BE2C (cell line): Measurements from ENCODE around the gene RPS27.

Source experiments
- DNase-seq: peaks from one replicate; pipeline ENCODE4 v3.0.0-alpha.2; 2020
- H3K27me3 ChIP-seq: fragments of 250-450 bp; sonication (Bioruptor Pico); 2 replicates; pipeline ENCODE4 v1.5.1; 2020; ENCODE audit warnings: mild to moderate bottlenecking
- H3K36me3 ChIP-seq: fragments of 250-450 bp; sonication (Bioruptor Pico); 2 replicates; pipeline ENCODE4 v1.5.1; 2020; ENCODE audit warnings: mild to moderate bottlenecking
- H3K4me1 ChIP-seq: fragments of 250-450 bp; sonication (Bioruptor Pico); 2 replicates; pipeline ENCODE4 v1.5.1; 2020
- H3K4me3 ChIP-seq: 2 replicates; pipeline ENCODE4 v1.5.1; 2011; ENCODE audit warnings: low read depth, low read length
- H3K9me3 ChIP-seq: fragments of 250-450 bp; sonication (Bioruptor Pico); 2 replicates; pipeline ENCODE4 v1.5.1; 2020
- CTCF ChIP-seq: IDR thresholded peaks from 2 replicates; pipeline ENCODE4 v1.5.1; 2012; ENCODE audit warnings: mild to moderate bottlenecking, low read depth, low read length

Gene RPS27

DNA sequence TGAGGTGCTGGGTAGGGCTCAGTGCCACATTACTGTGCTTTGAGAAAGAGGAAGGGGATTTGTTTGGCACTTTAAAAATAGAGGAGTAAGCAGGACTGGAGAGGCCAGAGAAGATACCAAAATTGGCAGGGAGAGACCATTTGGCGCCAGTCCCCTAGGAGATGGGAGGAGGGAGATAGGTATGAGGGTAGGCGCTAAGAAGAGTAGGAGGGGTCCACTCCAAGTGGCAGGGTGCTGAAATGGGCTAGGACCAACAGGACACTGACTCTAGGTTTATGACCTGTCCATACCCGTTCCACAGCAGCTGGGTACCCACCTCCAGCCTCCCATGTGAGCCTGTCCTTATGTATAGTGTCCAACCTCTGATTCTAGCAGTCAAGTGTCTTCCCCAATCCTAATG is 31.1 kb upstream of the RPS27 start:
- no peaks in the 10 kb centered on the region for H3K27me3 ChIP-seq
- TF ChIP-seq CTCF, result no peak
- no peak overlapping the region for H3K4me3 ChIP-seq
- H3K9me3 ChIP-seq, result no peaks in the 10 kb centered on the region
- DNase-seq, result no peak
- peaks cover 8% of the 10 kb centered on the region for H3K4me1 ChIP-seq
- H3K36me3 ChIP-seq, result peaks cover 3% of the 10 kb centered on the region

DNA sequence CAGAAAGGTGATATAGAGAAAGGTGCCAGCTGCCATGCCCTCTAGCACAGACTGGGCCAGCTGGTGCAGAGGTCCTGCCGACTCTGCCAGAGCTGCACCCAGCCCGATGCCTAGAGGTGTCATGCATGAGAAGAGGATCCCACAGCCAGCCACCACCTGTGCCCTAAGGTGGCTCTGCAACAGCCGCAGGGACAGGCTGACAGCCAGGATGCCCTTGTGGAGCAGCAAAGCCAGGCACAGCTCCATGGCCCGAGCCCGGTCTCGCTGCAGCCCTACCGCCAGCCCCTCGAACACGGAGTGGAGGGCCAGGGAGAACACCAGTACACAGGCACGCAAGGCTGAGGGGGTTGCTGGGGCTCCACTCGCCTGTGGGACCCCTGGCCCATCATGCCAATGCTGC is 30.4 kb upstream of the RPS27 start:
- H3K9me3 ChIP-seq, result no peaks in the 10 kb centered on the region
- H3K4me3 ChIP-seq, result no peak overlapping the region
- no peak for TF ChIP-seq CTCF
- DNase-seq, result no peak
- H3K4me1 ChIP-seq, result peaks cover 8% of the 10 kb centered on the region
- peaks cover 3% of the 10 kb centered on the region for H3K36me3 ChIP-seq
- no peaks in the 10 kb centered on the region for H3K27me3 ChIP-seq

DNA sequence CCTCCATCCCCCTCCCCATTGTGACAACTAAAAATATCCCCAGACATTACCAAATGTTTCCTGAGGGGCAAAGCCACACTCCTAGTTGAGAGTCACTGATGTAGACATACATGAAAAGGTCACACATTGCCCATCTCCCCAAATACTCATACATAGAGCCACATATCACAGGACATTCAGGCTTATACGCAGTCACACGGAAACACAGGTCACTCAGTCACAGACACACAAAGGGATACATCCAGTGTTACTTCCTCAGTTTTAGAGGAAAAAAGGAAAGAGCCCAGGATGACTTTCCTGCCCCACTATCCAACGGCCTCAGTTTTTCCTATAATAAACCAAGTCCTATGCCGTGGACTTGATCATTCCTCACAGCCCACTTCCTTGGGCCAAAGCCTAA is 29.1 kb upstream of the RPS27 start:
- no peak for DNase-seq
- H3K27me3 ChIP-seq, result no peaks in the 10 kb centered on the region
- peaks cover 3% of the 10 kb centered on the region for H3K36me3 ChIP-seq
- peaks cover 3% of the 10 kb centered on the region for H3K4me1 ChIP-seq
- no peaks in the 10 kb centered on the region for H3K9me3 ChIP-seq
- no peak for TF ChIP-seq CTCF
- peak overlapping the region; percentile 97 for H3K4me3 ChIP-seq

DNA sequence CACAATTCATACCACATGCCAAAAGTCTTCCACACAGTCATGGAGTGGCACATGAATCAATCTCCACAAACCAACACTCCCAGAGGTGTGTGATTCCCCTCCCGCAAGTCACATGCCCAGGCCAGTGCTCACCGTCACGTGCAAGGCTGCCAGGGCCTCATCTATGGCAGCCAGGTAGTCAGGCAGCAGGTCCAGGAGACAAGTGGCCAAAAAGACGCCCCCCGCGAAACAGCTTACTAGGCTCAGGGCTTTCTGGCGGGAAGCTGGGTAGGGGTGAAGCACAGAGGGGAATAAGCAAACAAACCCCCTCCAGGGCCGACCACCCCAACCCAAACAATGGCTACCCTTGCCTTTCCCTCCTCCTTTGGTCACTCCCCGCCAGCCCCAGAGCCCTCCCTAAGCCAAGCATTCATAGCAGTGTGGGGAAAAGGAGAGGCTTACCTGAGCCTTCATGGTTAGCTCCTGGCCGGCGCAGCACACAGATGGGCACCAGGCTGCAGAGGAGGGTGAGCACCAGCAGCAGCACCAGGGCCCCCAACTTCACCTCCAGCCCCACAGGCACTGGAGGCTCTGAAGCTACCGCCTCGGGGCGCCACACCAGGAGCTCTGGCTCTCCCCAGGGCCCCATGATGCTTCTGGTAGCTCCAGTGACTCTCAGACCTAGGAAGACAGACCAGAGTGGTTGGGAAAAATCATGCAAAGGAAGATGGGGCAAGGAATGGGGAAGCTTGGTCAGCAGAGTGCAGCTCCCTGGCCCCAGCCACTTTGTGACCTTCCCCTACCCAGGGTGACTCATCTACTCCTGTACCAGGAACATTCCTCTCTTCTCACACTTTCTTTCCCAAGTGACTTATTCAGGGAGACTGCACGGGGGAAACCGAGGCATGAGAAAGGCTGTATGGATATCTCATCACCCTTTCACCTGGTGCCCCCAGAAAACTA is 28.2 kb upstream of the RPS27 start:
- H3K36me3 ChIP-seq, result peaks cover 3% of the 10 kb centered on the region
- H3K27me3 ChIP-seq, result no peaks in the 10 kb centered on the region
- no peaks in the 10 kb centered on the region for H3K4me1 ChIP-seq
- DNase-seq, result no peak
- peak overlapping the region; percentile 97 for H3K4me3 ChIP-seq
- no peak for TF ChIP-seq CTCF
- no peaks in the 10 kb centered on the region for H3K9me3 ChIP-seq

- Histone ChIP-seq H3K27me3 (no peaks in the 10 kb centered on the region), H3K4me3 (peak within 1 kb of the TSS; percentile 97), H3K4me1 (no peaks in the 10 kb centered on the region), H3K36me3 (peaks cover 3% of the 10 kb centered on the region), H3K9me3 (no peaks in the 10 kb centered on the region)
- no peak for TF ChIP-seq CTCF
- DNase-seq, result peak; percentile 99
Observed at GRCh38 chr1:153963030-153963849, 27.3 kb upstream of the RPS27 start, which contains the start of gene SLC39A1. Gene SLC39A1, minus strand, starts transcription at chr1:153963537. Its CDS starts 822 bp downstream, at chr1:153962715.
